CD4-positive, alpha-beta T cell treated with Interleukin-17A for 4 hours (primary cell): ENCODE results near the gene GPC6.

Experiments
- DNase-seq: peaks from one replicate; pipeline ENCODE4 v3.0.0-alpha.2; 2020; ENCODE audit warnings: mixed read lengths

Gene GPC6

GRCh38 chr13:94009701-94010100 lies 783.1 kb downstream of the GPC6 start:
- no peak for DNase-seq

DNA sequence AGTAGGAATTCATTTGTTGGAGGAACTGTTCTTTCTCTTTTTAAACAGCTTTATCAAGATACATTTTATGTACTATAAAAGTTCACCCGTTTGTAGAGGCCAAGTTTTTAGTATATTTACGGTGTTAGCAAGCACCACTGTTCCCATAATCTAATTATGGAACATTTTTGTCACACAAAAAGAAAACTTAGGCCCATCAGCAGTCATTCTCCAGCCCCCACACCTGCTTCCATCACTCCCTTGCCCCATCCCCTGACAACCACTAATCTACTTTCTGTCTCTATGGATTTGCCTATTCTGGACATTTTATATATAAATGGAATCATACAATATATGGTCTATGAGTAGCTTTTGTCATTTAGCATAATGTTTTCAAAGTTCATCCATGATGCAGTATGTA lies 787.9 kb downstream of the GPC6 start:
- DNase-seq, result no peak

DNA sequence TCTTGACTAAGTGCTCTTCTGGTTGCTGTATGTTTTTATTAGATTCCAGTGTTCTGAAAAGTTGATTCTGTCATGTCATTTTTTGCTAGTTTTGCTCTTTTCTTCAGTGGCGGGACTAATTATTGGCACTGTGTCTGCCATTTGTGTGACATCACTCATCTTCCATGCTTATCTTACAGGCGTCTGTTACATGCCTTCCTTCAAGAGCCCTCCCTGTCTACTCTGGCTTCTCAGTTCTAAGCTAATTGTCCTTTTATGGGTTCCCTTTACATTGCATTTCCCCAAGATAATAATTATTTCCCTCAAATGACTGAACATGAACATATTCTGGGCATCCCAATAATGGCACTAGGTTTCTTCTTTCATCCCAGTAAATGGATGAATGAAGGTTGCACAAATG lies 793.8 kb downstream of the GPC6 start:
- DNase-seq, result no peak

DNA sequence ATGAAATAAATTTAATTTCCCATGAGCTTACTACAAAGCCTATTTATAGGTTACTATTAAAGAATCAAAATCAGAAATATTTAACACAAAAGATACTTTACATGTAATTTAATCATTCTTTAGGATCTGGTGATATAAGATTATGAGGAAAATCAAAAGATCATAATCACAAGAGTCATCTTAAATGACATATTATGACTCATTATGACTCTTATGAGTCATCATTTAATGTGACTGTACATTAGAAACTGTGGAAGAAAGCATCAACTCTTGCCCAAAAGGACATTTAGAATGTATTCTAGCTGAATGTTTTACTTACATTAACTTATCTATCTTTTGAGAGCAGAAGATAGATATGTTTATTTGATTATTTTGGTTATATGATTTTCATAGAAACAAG lies 794.2 kb downstream of the GPC6 start:
- DNase-seq, result no peak

GRCh38 chr13:94028234-94028633 lies 801.6 kb downstream of the GPC6 start:
- no peak for DNase-seq

- DNase-seq, result no peak
Observed at GRCh38 chr13:94028650-94029049, 802.0 kb downstream of the GPC6 start.

GRCh38 chr13:94030415-94031119 lies 804.0 kb downstream of the GPC6 start:
- DNase-seq, result no peak

DNA sequence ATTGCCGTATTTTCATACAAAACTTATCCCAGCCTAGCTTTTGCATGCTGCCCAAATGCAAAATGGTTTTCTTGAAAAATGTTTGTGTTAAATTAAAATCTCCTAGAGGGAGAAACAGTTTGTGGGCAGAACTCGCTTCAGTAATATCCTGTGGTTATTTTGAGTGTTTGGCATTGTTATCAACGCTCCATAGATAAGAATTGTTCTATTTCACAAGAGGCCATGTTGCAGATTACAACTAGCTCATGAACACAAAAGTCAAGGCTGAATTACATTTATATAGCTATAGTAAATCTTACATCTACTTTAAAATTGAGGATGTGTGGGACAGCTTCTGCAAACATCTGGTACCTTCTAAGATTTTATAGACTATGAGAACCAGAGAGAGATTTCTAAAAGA lies 805.0 kb downstream of the GPC6 start:
- no peak for DNase-seq

GRCh38 chr13:94033098-94033497 lies 806.5 kb downstream of the GPC6 start:
- no peak for DNase-seq

GRCh38 chr13:94033830-94034642 lies 807.4 kb downstream of the GPC6 start:
- no peak for DNase-seq

DNA sequence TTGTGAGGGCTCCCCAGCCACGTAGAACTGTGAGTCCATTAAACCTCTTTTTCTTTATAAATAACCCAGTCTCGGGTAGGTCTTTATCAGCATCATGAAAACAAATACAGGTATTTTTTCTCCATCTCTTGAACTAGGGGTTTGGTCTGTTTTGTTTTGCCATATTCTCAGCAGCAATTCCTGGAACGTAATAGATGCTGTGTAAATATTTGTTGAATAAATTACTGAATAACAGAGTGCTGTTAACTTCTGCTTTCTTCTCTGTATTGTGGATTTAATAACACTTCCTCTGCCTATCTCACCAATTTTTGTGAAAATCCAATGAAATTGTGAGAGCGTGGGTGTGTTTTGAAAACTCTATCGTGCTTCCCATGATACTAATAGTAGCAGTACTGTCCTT lies 823.4 kb downstream of the GPC6 start:
- no peak for DNase-seq

DNA sequence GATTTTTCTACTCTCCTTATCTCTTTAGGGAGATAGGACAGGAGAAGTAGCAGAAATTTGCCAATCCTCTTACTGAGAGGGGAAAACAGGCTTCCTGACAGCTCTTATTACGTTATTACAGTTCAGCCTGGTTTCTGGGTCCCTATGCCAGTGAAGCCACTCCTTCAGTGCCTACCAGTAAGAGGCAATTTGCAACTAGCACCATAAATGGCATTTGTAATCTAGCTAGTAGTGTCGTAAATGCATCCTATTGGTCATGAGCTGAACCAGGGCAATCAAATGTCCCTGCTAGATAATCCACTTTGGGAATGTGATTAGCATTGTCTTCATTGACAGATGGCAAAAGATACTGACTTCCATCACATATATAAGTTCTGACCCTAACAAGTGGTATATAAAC lies 824.1 kb downstream of the GPC6 start:
- no peak for DNase-seq

DNA sequence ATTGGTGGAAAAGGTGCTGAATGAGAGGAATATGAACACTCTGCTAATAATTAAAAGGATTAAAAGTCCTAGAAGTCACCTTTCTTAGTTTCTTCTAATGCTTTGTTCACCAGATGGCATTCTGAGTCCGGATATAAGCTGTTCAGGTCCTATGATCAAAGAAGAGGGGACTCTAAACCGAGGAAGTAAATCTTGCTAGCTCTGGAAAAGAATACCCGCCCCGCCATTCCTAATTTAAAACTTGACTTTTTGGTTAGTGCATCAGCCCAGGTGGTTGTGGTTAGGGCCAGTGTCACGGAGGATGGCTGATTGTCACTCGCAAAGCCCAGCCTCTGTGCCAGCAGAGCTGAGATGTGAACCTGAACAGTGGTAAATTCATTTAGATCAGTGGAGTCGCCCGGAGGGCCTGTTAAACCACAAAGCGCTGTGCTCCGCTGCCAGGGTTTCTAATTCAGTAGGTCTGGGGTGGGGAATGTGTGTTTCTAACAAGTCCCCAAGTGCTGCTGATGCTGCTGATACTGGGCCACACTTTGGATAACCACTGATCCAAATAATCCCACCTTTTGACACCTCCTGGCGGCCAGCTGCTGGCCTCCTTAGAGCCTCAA lies 827.5 kb downstream of the GPC6 start:
- no peak for DNase-seq

GRCh38 chr13:94056362-94056990 lies 829.9 kb downstream of the GPC6 start:
- DNase-seq, result no peak

DNA sequence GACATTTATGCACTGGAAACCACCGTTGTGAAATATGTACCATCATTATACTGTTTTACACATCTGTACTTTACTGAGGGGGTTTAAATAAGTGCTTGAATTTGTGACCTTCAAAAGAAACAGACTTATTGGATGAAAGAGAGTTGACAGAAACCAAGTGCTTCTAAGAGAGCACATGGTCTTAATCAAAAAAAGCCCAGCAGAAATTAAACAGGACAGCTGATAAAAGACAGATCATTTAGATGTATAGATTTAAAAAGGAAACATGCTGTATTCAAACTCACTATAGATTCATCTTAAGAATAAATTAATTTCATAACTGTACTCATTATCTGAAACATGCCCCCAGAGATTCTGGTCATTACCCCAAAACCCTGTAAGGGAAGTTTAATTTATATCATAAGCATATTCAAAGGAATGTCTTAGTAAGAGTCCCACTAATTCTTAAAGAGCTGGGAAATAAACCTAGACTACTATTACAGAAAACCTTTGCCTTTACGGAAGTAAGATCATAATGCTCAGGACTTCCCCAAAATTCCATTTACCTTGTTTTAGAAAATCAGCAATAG lies 831.1 kb downstream of the GPC6 start:
- DNase-seq, result no peak

- no peak for DNase-seq
Observed at GRCh38 chr13:94058821-94059360, 832.3 kb downstream of the GPC6 start.

DNA sequence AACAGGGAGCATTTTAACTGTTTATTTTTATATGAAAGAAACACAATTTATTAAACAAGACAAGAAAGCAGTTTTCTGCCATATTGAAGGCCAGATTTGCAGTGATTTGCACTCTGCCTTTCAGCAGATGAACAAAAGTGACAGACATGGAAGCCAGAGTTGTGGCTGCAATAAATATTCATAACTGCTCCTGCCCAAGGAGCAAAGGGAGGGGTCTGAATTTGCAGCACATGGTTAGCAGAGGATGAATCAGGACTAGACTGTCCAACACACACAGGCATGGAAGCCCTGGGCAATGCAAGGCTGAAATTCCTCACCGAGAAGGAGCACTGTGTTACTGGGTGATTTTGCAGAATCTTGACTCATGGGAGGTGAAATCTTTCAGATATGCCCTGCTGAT lies 834.7 kb downstream of the GPC6 start:
- DNase-seq, result no peak

DNA sequence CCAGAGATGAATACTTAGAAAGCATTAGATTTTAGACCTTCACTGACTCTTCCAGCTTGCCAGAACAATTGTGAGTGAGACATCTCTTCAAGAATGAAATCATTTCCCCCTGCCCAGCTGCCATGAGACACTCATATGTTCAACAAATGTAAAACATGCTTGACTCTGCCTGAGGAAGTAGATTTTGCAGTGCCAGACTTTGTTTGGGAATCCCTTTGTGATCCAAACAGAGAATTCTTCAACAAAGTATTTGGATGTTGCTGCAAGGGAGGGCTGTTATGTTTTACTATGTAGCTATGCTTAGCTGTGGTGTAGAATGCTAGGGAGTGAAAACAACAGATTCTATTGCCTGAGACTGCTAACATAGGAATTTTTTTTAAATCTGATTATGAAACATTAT lies 836.5 kb downstream of the GPC6 start:
- DNase-seq, result no peak

- DNase-seq, result no peak
Observed at GRCh38 chr13:94063848-94064247, 837.2 kb downstream of the GPC6 start.

DNA sequence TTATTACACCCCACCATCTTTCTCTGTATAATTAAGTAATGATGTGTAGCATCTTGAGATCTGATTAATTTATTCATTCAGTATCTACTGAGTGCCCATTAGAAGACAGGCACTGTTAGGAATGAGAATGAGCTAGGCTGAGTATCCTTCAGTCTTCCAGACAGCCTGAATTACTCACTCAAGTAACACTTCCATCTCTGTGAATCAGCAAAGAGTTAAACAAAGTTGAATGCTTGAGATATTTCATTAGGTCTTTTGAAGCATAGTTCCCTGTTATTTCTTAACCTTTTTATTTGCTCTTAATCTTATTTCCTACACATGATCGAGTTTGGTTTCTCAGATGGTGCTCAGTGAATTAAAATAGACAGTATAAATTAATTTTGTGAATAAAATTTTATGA lies 839.1 kb downstream of the GPC6 start:
- DNase-seq, result no peak

GRCh38 chr13:94073007-94073744 lies 846.6 kb downstream of the GPC6 start:
- no peak for DNase-seq

DNA sequence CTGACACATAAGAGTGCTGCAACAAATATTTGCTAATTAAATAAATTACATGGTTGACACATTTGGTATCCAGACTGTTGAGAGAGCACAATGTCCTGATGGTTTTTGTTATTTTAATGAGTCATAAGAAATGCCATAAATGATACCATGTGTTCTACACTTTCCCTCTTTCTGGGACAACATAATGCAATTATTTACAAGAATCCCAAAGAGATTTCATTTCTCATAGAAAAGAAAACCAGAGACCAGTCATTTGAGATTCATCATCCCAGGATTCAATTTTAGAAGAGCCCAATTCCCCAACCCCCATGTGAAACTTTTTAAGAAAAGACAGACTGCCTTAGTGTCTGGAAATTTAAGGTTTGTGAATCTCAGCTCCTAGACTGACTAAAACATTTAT lies 853.3 kb downstream of the GPC6 start:
- no peak for DNase-seq
